Fibroblast of villous mesenchyme (primary cell): ENCODE data around the gene TRIM16. TPM values are rescaled to one million over a fixed set of nuclear protein-coding genes. Genes with fewer than 3 reads are reported as not detected.
A peak's percentile ranks its signal among the peaks of the same experiment; 100 is the strongest.
"Not testable (repeated sequence)": the region's sequence is repeated elsewhere in the genome, so short reads cannot be mapped to it uniquely, and the experiment has no call there.

Source experiments
- DNase-seq: peaks from one replicate; pipeline ENCODE4 v3.0.0-alpha.2; 2010; ENCODE audit warnings: low read depth
- H3K4me3 ChIP-seq: 2 replicates; pipeline ENCODE4 v1.5.1; 2011; ENCODE audit warnings: low read depth, mild to moderate bottlenecking, low read length
- total RNA-seq: library from RNA; depleted of rRNA; stranded (reverse); fragments of >200 nt; gene quantifications from 2 replicates; pipeline ENCODE4 v1.2.3, GENCODE V29; 2012
- TF ChIP-seq, protein P1 (sequence below): IDR thresholded peaks from 2 replicates; pipeline ENCODE4 v1.5.1; 2012; ENCODE audit warnings: low read depth, mild to moderate bottlenecking, low read length; ENCODE audit not compliant: insufficient read depth

Gene TRIM16
- total RNA-seq, 1 donor = 55.3 TPM

GRCh38 chr17:15648386-15648785 lies 35.7 kb downstream of the TRIM16 start:
- no peak overlapping the region for H3K4me3 ChIP-seq
- DNase-seq = no peak
- TF ChIP-seq, protein P1, sequence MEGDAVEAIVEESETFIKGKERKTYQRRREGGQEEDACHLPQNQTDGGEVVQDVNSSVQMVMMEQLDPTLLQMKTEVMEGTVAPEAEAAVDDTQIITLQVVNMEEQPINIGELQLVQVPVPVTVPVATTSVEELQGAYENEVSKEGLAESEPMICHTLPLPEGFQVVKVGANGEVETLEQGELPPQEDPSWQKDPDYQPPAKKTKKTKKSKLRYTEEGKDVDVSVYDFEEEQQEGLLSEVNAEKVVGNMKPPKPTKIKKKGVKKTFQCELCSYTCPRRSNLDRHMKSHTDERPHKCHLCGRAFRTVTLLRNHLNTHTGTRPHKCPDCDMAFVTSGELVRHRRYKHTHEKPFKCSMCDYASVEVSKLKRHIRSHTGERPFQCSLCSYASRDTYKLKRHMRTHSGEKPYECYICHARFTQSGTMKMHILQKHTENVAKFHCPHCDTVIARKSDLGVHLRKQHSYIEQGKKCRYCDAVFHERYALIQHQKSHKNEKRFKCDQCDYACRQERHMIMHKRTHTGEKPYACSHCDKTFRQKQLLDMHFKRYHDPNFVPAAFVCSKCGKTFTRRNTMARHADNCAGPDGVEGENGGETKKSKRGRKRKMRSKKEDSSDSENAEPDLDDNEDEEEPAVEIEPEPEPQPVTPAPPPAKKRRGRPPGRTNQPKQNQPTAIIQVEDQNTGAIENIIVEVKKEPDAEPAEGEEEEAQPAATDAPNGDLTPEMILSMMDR = no peak

DNA sequence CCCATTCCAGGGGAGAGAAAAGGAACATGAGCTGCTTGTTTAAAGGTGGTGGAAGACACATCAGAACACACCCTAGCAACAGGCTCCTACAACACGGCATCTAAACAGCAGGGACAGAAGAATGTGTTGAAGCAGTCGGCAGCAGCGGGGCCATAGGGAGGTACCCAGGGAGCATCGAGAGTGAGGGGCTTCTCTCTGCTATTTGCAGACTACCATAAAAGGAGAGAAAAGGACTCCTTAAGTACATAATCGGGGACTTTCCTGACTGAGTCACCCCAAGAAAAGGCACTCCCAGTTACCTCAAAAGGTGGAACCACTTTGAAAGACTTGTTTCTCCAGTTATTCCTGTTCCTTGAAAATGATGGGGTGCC lies 38.2 kb downstream of the TRIM16 start:
- H3K4me3 ChIP-seq = not testable (repeated sequence)
- DNase-seq = peak; percentile 29

DNA sequence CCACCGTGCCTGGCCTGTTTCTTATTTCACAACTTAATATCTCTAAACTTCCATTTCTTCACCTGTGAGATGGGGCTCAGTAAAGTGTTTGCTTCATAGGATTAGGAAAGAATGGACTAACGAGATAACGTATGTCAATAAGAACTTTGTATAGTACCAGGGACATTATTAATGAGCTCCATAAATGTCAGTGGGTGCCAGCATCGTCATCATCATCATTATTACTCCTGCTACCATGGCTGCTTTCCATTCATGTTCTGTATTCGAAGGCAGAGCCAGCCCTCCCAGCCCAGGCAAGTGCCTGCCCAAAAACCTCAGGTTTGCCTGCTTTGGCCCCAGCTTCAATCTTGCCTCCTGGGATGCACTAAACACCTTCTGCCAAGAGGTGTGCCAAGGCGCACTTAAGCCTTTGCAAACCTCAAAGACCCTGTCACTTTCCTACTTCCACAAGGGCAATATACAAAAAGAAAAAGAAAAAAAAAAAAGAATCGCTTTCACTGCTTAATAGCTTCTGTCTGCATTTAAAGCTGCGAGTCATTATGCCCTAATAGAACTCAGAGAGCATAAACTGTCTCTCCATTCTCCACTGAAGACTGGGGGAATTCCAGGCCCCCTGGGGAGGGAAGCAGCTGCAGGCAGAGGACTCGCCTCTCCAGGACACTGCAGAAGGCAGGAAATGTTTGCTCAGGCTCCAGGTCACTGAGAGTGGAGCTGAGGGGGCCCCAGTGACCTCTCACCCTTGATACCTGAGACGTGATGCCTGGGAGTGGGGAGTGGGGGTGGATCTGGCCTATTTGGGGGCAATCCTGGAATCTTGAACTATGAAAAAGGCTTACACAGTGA lies 38.8 kb downstream of the TRIM16 start:
- H3K4me3 ChIP-seq, DNase-seq: not testable (repeated sequence)

DNA sequence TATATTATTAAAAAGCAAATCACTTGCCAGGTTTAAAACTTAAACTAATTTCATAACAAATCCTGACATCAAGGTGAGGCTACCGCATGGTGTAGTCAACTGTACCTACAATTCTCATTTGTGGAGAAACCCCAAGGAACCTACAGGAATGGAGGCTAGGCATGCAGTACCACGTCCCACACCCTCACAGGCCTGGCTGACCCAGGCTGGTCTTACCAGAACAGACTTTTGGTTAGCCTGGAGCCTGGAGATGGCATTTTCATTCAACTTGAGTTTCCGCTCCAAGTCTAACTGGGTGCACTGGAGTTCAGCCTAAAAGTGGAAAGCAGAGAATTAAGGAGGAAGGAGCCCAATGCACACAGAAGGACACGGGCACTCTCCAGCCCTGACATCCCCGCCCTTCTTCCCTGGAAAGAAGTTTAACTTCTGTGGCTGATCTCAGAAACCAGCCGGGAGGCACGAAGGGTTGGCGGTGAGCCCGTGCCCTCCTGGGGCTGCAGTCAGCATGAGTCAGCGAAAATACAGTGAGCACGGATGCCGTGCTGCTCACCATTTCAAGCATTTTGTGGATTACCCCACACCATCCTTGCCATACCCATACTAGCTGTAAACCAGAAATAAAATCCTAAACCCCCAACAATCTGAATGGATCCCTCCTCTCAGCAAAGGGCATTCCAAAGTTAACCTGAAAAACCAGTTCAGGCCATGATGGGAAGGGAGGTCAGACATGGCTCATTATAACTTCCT lies 41.4 kb downstream of the TRIM16 start:
- DNase-seq, H3K4me3 ChIP-seq: not testable (repeated sequence)

- DNase-seq, H3K4me3 ChIP-seq: not testable (repeated sequence)
These were observed 42.1 kb downstream of the TRIM16 start for GRCh38 chr17:15642014-15642413.

DNA sequence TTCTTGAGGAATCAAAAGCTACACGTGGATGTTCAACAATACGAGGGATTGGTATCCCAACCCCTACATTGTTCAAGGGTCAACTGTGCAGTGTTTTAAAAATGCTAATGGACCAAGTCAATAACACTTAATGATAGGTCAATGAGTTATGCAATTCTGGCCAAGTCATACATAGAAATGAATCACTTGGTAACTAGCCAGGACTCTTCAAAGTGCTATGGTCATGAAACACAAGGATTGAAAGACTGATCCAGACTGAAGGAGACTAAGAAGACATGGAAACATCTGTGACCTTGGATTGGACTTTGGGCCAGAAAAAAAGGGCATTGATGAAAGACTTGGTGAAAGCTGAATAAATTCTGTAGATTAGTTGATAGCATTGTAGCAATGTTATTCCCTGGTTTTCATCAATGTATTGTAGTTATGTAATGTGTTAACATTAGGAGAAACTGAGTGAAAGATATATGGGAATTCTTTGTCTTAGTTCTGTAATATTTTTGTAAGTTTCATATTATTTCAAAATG lies 53.1 kb downstream of the TRIM16 start:
- not testable (repeated sequence) for H3K4me3 ChIP-seq, DNase-seq

- DNase-seq = not testable (repeated sequence)
These were observed 54.1 kb downstream of the TRIM16 start for GRCh38 chr17:15629991-15630390.

DNA sequence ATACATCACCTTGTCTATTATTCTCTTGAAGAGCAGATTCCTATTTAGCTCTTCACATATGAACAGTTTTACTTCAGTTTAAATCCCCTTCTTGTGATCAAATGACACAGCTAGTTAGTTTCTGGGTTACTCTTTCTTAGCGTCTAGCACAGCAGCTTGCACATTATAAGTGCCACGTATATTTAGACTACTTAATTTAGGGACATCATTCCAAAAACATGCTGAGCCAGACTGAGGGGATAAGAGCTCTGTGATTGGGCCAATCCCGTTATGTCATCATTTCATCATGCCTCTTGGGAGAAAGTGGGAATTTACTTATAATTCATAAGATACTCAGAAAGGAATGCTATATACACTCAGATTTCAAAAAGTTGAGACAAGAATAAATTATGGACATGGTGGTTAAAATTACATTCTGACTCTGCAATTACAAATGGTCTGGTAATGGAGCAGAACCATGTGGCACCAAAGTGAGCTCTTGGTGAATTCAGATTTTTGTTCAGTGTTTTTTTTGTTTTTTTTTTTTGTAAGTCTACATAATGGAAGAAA lies 60.4 kb downstream of the TRIM16 start:
- H3K4me3 ChIP-seq, DNase-seq: not testable (repeated sequence)

More at GRCh38 chr17:15629991-15630390, 54.1 kb downstream of the TRIM16 start:
- not testable (repeated sequence) for H3K4me3 ChIP-seq

GRCh38 chr17:15623255-15623654 lies 60.9 kb downstream of the TRIM16 start:
- not testable (repeated sequence) for H3K4me3 ChIP-seq, DNase-seq

- not testable (repeated sequence) for H3K4me3 ChIP-seq, DNase-seq
These were observed 62.0 kb downstream of the TRIM16 start for GRCh38 chr17:15622124-15622523.

DNA sequence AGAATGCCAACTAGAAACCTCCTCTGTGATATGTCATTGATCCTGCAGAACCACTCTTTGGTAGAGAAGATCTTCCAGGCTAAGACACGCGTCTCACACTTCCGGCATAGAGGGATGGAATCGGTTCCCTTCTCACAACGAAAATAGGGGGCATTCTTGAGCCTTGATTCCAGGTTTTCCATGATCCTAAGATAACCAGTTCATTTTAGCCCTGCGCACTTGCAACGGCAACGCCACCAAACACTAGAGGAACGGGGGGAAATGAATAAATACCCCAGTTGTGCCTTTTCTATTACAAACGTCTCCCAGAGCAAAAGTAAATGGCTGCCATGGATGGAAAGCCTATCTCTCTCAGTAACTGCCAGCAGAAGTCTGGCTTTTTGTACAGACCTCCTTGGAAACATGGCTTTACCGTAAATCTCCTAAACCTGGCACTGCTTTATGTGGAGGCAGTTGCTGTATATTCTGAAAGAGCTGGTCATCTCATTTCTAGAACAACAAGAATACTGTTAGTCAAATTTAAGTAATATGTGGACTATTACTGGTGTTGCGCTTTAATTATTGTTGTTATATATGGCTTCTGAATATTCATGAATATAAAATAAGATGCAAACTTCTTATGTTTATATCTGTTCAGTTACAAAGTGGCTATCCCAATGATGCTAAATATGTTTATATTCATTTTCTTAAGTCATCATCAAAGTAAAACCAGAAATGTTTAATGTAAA lies 64.6 kb downstream of the TRIM16 start, which contains the start of gene FBXW10B:
Gene FBXW10B, minus strand, starts transcription at position 374 of the 728 bp plus-strand sequence. Its CDS starts 192 bp downstream, at position 182.
- peak; percentile 14 for DNase-seq

GRCh38 chr17:15616828-15617227 lies 67.3 kb downstream of the TRIM16 start:
- H3K4me3 ChIP-seq, DNase-seq: not testable (repeated sequence)

More for the DNA sequence above, 64.6 kb downstream of the TRIM16 start, which contains the start of gene FBXW10B:
- peak within 1 kb of the TSS; percentile 33 for H3K4me3 ChIP-seq

- DNase-seq = peak; percentile 43
- H3K4me3 ChIP-seq = not testable (repeated sequence)
These were observed 68.3 kb downstream of the TRIM16 start for GRCh38 chr17:15615850-15616249.

GRCh38 chr17:15613111-15613510 lies 71.0 kb downstream of the TRIM16 start:
- peak; percentile 1 for DNase-seq
- H3K4me3 ChIP-seq = not testable (repeated sequence)

- DNase-seq, H3K4me3 ChIP-seq: not testable (repeated sequence)
These were observed 91.2 kb downstream of the TRIM16 start for GRCh38 chr17:15592960-15593359.

DNA sequence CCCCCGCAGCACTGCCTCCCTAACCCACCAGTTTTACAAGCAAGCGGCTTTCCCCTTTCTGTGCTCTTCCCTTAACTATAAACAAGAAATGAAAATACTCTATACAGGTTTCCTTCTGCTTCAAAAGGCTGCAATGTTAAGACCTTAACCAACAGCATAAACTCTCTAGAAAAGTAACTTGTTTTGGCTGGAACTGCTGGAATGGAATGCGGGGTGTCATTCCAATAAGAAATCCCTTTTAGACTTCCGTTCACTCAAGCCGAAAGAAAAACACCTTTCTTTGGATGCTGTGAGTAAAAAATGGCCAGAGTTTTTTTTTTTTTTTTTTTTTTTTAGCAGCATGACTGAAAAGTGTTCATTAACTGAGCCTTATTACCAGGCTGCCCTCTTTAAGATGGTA lies 92.1 kb downstream of the TRIM16 start:
- not testable (repeated sequence) for H3K4me3 ChIP-seq, DNase-seq

DNA sequence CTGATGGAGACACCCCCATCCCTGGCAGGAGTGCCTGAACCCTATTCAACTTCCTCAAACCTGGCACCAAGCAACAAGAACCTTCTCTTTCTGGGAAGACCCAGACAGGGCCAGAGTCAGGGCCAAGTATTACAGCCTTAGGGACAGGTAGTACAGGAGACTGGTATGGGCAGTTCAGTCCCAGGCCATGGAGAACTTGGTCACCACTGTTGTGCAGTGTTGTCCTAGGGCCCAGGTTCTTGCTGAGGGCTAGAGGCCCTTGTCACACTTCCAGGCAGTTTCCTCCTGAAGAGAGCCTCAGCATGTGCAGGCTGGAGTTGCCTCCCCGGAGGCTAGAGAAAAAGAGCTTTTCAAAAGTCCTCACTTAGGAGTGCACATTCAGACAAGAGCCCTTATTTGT lies 93.3 kb downstream of the TRIM16 start:
- not testable (repeated sequence) for DNase-seq, H3K4me3 ChIP-seq
